K562 (cell line): ENCODE measurements around the gene ZBTB18. TPM values are rescaled to one million over a fixed set of nuclear protein-coding genes. Genes with fewer than 3 reads are reported as not detected.

Source experiments
- ATAC-seq: fragments of 200-7000 bp; cut with Tn5 transposase; 3 replicates; pipeline ENCODE4 v1.9.1; 2020; ENCODE audit warnings: moderate library complexity
- BruUV-seq: library from RNA; stranded (reverse); fragments of 400-500 nt; replicated peaks from 2 replicates; lab custom pipeline; 2021; lab: Mats Ljungman, UMichigan
- CTCF ChIA-PET: fragments of 300-600 bp; formaldehyde crosslinking; extraction: SDS; loops from one replicate; lab custom pipeline; 2021; ENCODE audit warnings: low intra/inter-chr PET ratio; lab: Yijun Ruan, JAX
- POLR2A ChIA-PET: fragments of 300-600, 350-650 bp; sonication (Branson Sonifier 250); formaldehyde crosslinking; extraction: SDS; loops from one replicate; lab custom pipeline; 2021; ENCODE audit warnings: antibody characterized with exemption, inconsistent platforms; lab: Yijun Ruan, JAX
- DNase-seq, 4 experiments: peaks; one replicate each; pipeline versions ENCODE4 v3.0.0 to v3.0.0-alpha.2; 2011 to 2018; ENCODE audit warnings: low spot score in 3 of 4, mixed read lengths in 3 of 4; ENCODE audit errors: extremely low read depth in 1 of 4
- FAIRE-seq: peaks from 2 replicates; lab custom pipeline; 2011; peaks lifted over from hg19 to GRCh38; lab: Jason Lieb, UNC
- H2AFZ ChIP-seq: 2 replicates; pipeline ENCODE4 v1.6.0; 2011; ENCODE audit warnings: low read depth, low read length, control low read depth, inconsistent platforms
- H3K27ac ChIP-seq: fragments of 200-600 bp; 3 replicates; pipeline ENCODE4 v1.8.0; 2011; ENCODE audit warnings: low read depth, mild to moderate bottlenecking, control low read depth, inconsistent platforms, low read length, moderate library complexity, mixed read lengths; ENCODE audit errors: extremely low read depth
- H3K27me3 ChIP-seq, 2 experiments: fragments of 300-600 bp in 1 of 2; 2 replicates in 1 of 2; 3 replicates in 1 of 2; pipeline versions ENCODE4 v1.6.0 to v1.8.0; 2011; ENCODE audit warnings: inconsistent platforms in 2 of 2, low read length in 2 of 2, mild to moderate bottlenecking in 1 of 2, mixed read lengths in 1 of 2, moderate library complexity in 1 of 2; ENCODE audit not compliant: control insufficient read depth in 2 of 2, insufficient read depth in 2 of 2
- H3K36me3 ChIP-seq: fragments of 300-600 bp; 3 replicates; pipeline ENCODE4 v1.8.0; 2011; ENCODE audit warnings: mild to moderate bottlenecking, low read length, inconsistent platforms; ENCODE audit not compliant: control insufficient read depth, insufficient read depth
- H3K4me1 ChIP-seq, 2 experiments: fragments of 200-600 bp in 1 of 2; replicated peaks in 1 of 2; 2 replicates in 1 of 2; 3 replicates in 1 of 2; pipeline versions ENCODE4 v1.5.1 to v1.8.0; 2011; ENCODE audit warnings: inconsistent platforms in 2 of 2, low read length in 2 of 2, mild to moderate bottlenecking in 1 of 2, mixed read lengths in 1 of 2, moderate library complexity in 1 of 2; ENCODE audit not compliant: control insufficient read depth in 2 of 2, insufficient read depth in 2 of 2
- H3K4me2 ChIP-seq: 2 replicates; pipeline ENCODE4 v1.6.1; 2011; ENCODE audit warnings: low read length, control low read depth, inconsistent platforms, mixed read lengths; ENCODE audit not compliant: insufficient read depth
- H3K4me3 ChIP-seq: fragments of 200-600 bp; sonication (generic), shearing (Covaris generic); 2 replicates; pipeline ENCODE4 v1.5.1; 2016; ENCODE audit warnings: control low read depth, inconsistent platforms
- H3K79me2 ChIP-seq: fragments of 200-600 bp; 3 replicates; pipeline ENCODE4 v1.8.0; 2011; ENCODE audit warnings: low read length, inconsistent platforms; ENCODE audit not compliant: control insufficient read depth, insufficient read depth
- H3K9ac ChIP-seq, 2 experiments: 2 replicates each; pipeline versions ENCODE4 v1.6.0 to v1.6.1; 2011; ENCODE audit warnings: low read depth in 2 of 2, low read length in 2 of 2, control low read depth in 1 of 2, inconsistent platforms in 1 of 2, mild to moderate bottlenecking in 1 of 2, mixed read lengths in 1 of 2; ENCODE audit not compliant: insufficient read depth in 1 of 2
- H3K9me1 ChIP-seq: one replicate; pipeline ENCODE4 v1.6.0; 2011; ENCODE audit warnings: inconsistent platforms, mild to moderate bottlenecking, low read length, moderate library complexity; ENCODE audit not compliant: control insufficient read depth, insufficient read depth
- H3K9me3 ChIP-seq: replicated peaks from 2 replicates; pipeline ENCODE4 v1.5.1; 2011; ENCODE audit warnings: low read depth, low read length, inconsistent platforms; ENCODE audit not compliant: control insufficient read depth, insufficient read depth
- H4K20me1 ChIP-seq: replicated peaks from 2 replicates; pipeline ENCODE4 v1.6.1; 2011; ENCODE audit warnings: low read length, inconsistent platforms, mixed read lengths; ENCODE audit not compliant: control insufficient read depth, insufficient read depth
- BCOR ChIP-seq: fragments of 450-650 bp; IDR thresholded peaks from 2 replicates; pipeline ENCODE4 v1.6.1; 2016
- ESRRB ChIP-seq: fragments of 250-450 bp; sonication (Bioruptor Pico); IDR thresholded peaks from 2 replicates; pipeline ENCODE4 v1.5.0; 2020; ENCODE audit warnings: mild to moderate bottlenecking, moderate library complexity, borderline replicate concordance
- RAD21 ChIP-seq, 2 experiments: fragments of 250-450 bp in 1 of 2; fragments of 450-650 bp in 1 of 2; sonication (Bioruptor Pico) in 1 of 2; formaldehyde crosslinking in 1 of 2; IDR thresholded peaks in 1 of 2; conservative IDR thresholded peaks in 1 of 2; 2 replicates each; pipeline versions ENCODE4 v1.4.0 to v1.8.0; 2020 to 2022; ENCODE audit warnings: mild to moderate bottlenecking in 2 of 2, moderate library complexity in 1 of 2
- RBM34 ChIP-seq: fragments of 200-400 bp; formaldehyde crosslinking; IDR thresholded peaks from 2 replicates; pipeline ENCODE4 v1.6.1; 2018; ENCODE audit warnings: low read length, borderline replicate concordance; ENCODE audit not compliant: insufficient read depth
- RUNX1 ChIP-seq: sonication (generic); IDR thresholded peaks from 2 replicates; pipeline ENCODE4 v1.6.1; 2016; ENCODE audit warnings: antibody characterized with exemption, low read depth
- SRSF7 ChIP-seq: fragments of 200-400 bp; formaldehyde crosslinking; optimal IDR thresholded peaks from 2 replicates; pipeline ENCODE3; 2017; ENCODE audit warnings: mild to moderate bottlenecking, low read depth, low read length
- ZNF239 ChIP-seq: fragments of 250-450 bp; sonication (Bioruptor Pico); IDR thresholded peaks from 2 replicates; pipeline ENCODE4 v1.4.0; 2020; ENCODE audit warnings: mild to moderate bottlenecking
- WGBS: fragments of 100-300 bp; shearing (Covaris generic); methylation state at CpG from one replicate; pipeline ENCODE4 v1.1.6; 2016; ENCODE audit warnings: low coverage, mixed read lengths; ENCODE audit not compliant: insufficient coverage; ENCODE audit errors: missing lambda C conversion rate; 5-methylcytosine and 5-hydroxymethylcytosine counted together
- in situ Hi-C: fragments of 300-500 bp; cut with MboI; formaldehyde crosslinking; loops from 4 replicates; pipeline ENCODE4 v1.15.0; 2018; ENCODE audit warnings: inconsistent platforms, mixed read lengths
- intact Hi-C: fragments of 100-400 bp; cut with micrococcal nuclease; formaldehyde crosslinking; loops from 2 replicates; pipeline ENCODE4 v1.14.2; 2022
- polyA plus RNA-seq, 8 experiments: library from polyadenylated mRNA; depleted of rRNA in 4 of 8; stranded (reverse) in 5 of 8; unstranded in 3 of 8; fragments of >200 nt; fragmentation: Nextera tagmentation in 2 of 8; fragmentation: Illumina TruSeq in 1 of 8; extraction: Ambion mirVana in 2 of 8; extraction: Trizol in 1 of 8; gene quantifications; 2 replicates each; pipeline versions ENCODE4 v1.2.1 to v1.2.3, GENCODE V29; 2011 to 2014; ENCODE audit warnings: inconsistent platforms in 1 of 8, missing spikeins in 1 of 8
- total RNA-seq, 7 experiments: library from RNA; depleted of rRNA in 6 of 7; stranded (reverse); fragments of >200 nt in 6 of 7; fragmentation: Illumina TruSeq in 2 of 7; extraction: Trizol in 2 of 7; gene quantifications; 2 replicates each; pipeline versions ENCODE4 v1.2.1 to v1.2.3, GENCODE V29; 2011 to 2021; ENCODE audit warnings: low replicate concordance in 1 of 7
- TF ChIP-seq, protein P1 (sequence below): IDR thresholded peaks from 3 replicates; pipeline ENCODE4 v1.6.1; 2011; ENCODE audit warnings: borderline replicate concordance, mild to moderate bottlenecking, moderate library complexity; ENCODE audit not compliant: insufficient read length; ENCODE audit errors: extremely low read depth

Gene ZBTB18
- total and polyA plus RNA-seq, 9 of the 15 experiments (the other 6 are each of a cell fraction or from before 2014, with no cell fraction given) = 0.13 to 2.6 (median 1.6) TPM

DNA sequence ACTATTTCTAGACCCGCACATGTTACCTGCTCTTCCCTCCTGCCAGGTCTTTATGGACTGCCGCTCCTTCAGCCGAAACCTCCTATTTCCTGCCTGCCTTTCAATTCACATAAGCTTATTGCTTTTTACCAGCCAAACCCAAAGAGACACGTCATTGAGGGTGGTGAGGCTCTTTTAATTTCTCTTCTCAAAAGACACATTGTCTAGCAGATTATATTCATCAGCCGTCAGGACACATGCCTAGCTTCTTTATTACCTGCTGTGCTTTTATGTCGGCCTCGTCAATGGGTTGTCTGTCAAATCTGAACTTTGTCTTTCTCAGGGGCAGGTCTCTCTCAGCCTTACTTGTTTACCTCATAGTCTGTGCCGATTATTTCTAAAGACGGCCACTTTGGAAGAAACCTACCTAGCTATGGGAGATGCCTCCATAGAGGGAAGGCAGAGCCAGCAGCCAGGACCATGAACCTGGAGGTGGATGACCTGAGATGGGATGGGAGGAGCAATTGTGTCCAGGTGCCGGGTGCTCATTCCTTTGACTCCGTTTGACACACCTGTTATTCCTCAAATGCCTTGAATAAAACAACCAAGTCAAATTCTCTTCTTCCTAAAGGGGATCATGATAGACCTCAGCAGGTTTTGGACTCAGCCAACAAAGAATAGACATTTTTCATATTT is 42.0 kb downstream of the ZBTB18 start:
- ATAC-seq (no peak), FAIRE-seq (no peak), DNase-seq (no peak)
- no peaks in the 10 kb centered on the region for H3K79me2 ChIP-seq
- no peaks in the 10 kb centered on the region for H3K9me3 ChIP-seq
- ChIA-PET POLR2A (interaction anchor here (0.5 to 0.6 kb wide), 2 partner anchors 22 to 470 kb away, joined by 3 to 6 read pairs; no protein-coding TSS in a partner anchor), CTCF (no interaction called here)
- H3K4me2 ChIP-seq = no peak overlapping the region
- no peak overlapping the region for H3K27ac ChIP-seq
- no peaks in the 10 kb centered on the region for H3K4me1 ChIP-seq
- in situ Hi-C loops (no loop called here), intact Hi-C loops (no loop called here)
- H3K27me3 ChIP-seq = peaks cover 29 to 66% of the 10 kb centered on the region in 2 experiments; a peak in 4 of 5 replicates
- no peak overlapping the region for H3K9ac ChIP-seq
- no peaks in the 10 kb centered on the region for H3K9me1 ChIP-seq
- no peaks in the 10 kb centered on the region for H4K20me1 ChIP-seq
- 3% methylated on average over 11 of the region's 11 CpGs for WGBS
- no peak overlapping the region for H3K4me3 ChIP-seq
- no peak overlapping the region for H2AFZ ChIP-seq
- BruUV-seq = no TSS peak
- no peaks in the 10 kb centered on the region for H3K36me3 ChIP-seq
- no peak for TF ChIP-seq ZNF239
- TF ChIP-seq ESRRB (CRISPR knock-in tag) = no peak
- no peak for TF ChIP-seq RBM34
- TF ChIP-seq SRSF7 = no peak
- TF ChIP-seq BCOR = no peak
- TF ChIP-seq, protein P1, sequence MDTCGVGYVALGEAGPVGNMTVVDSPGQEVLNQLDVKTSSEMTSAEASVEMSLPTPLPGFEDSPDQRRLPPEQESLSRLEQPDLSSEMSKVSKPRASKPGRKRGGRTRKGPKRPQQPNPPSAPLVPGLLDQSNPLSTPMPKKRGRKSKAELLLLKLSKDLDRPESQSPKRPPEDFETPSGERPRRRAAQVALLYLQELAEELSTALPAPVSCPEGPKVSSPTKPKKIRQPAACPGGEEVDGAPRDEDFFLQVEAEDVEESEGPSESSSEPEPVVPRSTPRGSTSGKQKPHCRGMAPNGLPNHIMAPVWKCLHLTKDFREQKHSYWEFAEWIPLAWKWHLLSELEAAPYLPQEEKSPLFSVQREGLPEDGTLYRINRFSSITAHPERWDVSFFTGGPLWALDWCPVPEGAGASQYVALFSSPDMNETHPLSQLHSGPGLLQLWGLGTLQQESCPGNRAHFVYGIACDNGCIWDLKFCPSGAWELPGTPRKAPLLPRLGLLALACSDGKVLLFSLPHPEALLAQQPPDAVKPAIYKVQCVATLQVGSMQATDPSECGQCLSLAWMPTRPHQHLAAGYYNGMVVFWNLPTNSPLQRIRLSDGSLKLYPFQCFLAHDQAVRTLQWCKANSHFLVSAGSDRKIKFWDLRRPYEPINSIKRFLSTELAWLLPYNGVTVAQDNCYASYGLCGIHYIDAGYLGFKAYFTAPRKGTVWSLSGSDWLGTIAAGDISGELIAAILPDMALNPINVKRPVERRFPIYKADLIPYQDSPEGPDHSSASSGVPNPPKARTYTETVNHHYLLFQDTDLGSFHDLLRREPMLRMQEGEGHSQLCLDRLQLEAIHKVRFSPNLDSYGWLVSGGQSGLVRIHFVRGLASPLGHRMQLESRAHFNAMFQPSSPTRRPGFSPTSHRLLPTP = no peak
- no peak for TF ChIP-seq RAD21 (CRISPR knock-in tag; conservative IDR thresholded peaks at IDR 0.05 in 1 of 2, IDR thresholded peaks at IDR 0.05 in 1 of 2)
- no peak for TF ChIP-seq RUNX1
